ENCODE results near the gene SCART1.
"Not testable (repeated sequence)": the region's sequence is repeated elsewhere in the genome, so short reads cannot be mapped to it uniquely, and the experiment has no call there.

SCART1 gene

GRCh38 chr10:133515471-133515870 is 61.7 kb downstream of the SCART1 start:
- Histone ChIP-seq H3K9me3 (ENCODE audit: insufficient read depth, low read length) (no peaks in the 10 kb centered on the region), H3K9ac (ENCODE audit: low read length) (no peak overlapping the region), H3K36me3 (ENCODE audit: low read length) (no peaks in the 10 kb centered on the region)

GRCh38 chr10:133516057-133516456 is 62.3 kb downstream of the SCART1 start:
- no peaks in the 10 kb centered on the region for H3K36me3 ChIP-seq (ENCODE audit: low read length)
- no peaks in the 10 kb centered on the region for H3K27me3 ChIP-seq (ENCODE audit: low read length)
- no peak overlapping the region for H3K4me2 ChIP-seq (ENCODE audit: low read depth, low read length, poor library complexity, severe bottlenecking)
- H3K4me3 ChIP-seq (ENCODE audit: insufficient read depth, low read length, poor library complexity, severe bottlenecking): no peak overlapping the region
- no peaks in the 10 kb centered on the region for H3K9me3 ChIP-seq (ENCODE audit: insufficient read depth, low read length)
- no peaks in the 10 kb centered on the region for H3F3A ChIP-seq (ENCODE audit: insufficient read depth)
- H3K9ac ChIP-seq (ENCODE audit: low read length): no peak overlapping the region
- no peak overlapping the region for H2AFZ ChIP-seq (ENCODE audit: low read depth, low read length, severe bottlenecking)
- no peaks in the 10 kb centered on the region for H3K79me2 ChIP-seq (ENCODE audit: insufficient read depth, low read length)
- H3K9me2 ChIP-seq (replicated peaks; ENCODE audit: insufficient read depth, low read length): no peaks in the 10 kb centered on the region
- TF ChIP-seq EZH2phosphoT487 (conservative IDR thresholded peaks at IDR 0.05; ENCODE audit: low read length): no peak
- TF ChIP-seq, protein P1, sequence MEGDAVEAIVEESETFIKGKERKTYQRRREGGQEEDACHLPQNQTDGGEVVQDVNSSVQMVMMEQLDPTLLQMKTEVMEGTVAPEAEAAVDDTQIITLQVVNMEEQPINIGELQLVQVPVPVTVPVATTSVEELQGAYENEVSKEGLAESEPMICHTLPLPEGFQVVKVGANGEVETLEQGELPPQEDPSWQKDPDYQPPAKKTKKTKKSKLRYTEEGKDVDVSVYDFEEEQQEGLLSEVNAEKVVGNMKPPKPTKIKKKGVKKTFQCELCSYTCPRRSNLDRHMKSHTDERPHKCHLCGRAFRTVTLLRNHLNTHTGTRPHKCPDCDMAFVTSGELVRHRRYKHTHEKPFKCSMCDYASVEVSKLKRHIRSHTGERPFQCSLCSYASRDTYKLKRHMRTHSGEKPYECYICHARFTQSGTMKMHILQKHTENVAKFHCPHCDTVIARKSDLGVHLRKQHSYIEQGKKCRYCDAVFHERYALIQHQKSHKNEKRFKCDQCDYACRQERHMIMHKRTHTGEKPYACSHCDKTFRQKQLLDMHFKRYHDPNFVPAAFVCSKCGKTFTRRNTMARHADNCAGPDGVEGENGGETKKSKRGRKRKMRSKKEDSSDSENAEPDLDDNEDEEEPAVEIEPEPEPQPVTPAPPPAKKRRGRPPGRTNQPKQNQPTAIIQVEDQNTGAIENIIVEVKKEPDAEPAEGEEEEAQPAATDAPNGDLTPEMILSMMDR (IDR thresholded peaks at IDR 0.05; ENCODE audit: insufficient read depth, low read length, poor library complexity, severe bottlenecking): no peak
- H4K20me1 ChIP-seq (ENCODE audit: low read depth, low read length): no peaks in the 10 kb centered on the region
- no peak overlapping the region for H3K27ac ChIP-seq (ENCODE audit: low read depth, low read length)

More at GRCh38 chr10:133515471-133515870, 61.7 kb downstream of the SCART1 start:
- Histone ChIP-seq H3K4me3 (ENCODE audit: insufficient read depth, low read length, poor library complexity, severe bottlenecking) (no peak overlapping the region), H3F3A (ENCODE audit: insufficient read depth) (no peaks in the 10 kb centered on the region), H3K4me2 (ENCODE audit: low read depth, low read length, poor library complexity, severe bottlenecking) (no peak overlapping the region), H3K79me2 (ENCODE audit: insufficient read depth, low read length) (no peaks in the 10 kb centered on the region), H4K20me1 (ENCODE audit: low read depth, low read length) (no peaks in the 10 kb centered on the region), H2AFZ (ENCODE audit: low read depth, low read length, severe bottlenecking) (no peak overlapping the region), H3K9me2 (replicated peaks; ENCODE audit: insufficient read depth, low read length) (no peaks in the 10 kb centered on the region), H3K27me3 (ENCODE audit: low read length) (no peaks in the 10 kb centered on the region), H3K27ac (ENCODE audit: low read depth, low read length) (no peak overlapping the region)
- TF ChIP-seq EZH2phosphoT487 (conservative IDR thresholded peaks at IDR 0.05; ENCODE audit: low read length): no peak
- TF ChIP-seq, protein P1 (IDR thresholded peaks at IDR 0.05; ENCODE audit: insufficient read depth, low read length, poor library complexity, severe bottlenecking): no peak

- H3K27ac ChIP-seq (ENCODE audit: low read depth, low read length); H3F3A ChIP-seq (ENCODE audit: insufficient read depth); H3K36me3 ChIP-seq (ENCODE audit: low read length); H3K4me2 ChIP-seq (ENCODE audit: low read depth, low read length, poor library complexity, severe bottlenecking); H4K20me1 ChIP-seq (ENCODE audit: low read depth, low read length); H3K9ac ChIP-seq (ENCODE audit: low read length); H3K27me3 ChIP-seq (ENCODE audit: low read length); H2AFZ ChIP-seq (ENCODE audit: low read depth, low read length, severe bottlenecking); H3K9me3 ChIP-seq (ENCODE audit: insufficient read depth, low read length); H3K4me3 ChIP-seq (ENCODE audit: insufficient read depth, low read length, poor library complexity, severe bottlenecking); H3K9me2 ChIP-seq (replicated peaks; ENCODE audit: insufficient read depth, low read length); H3K79me2 ChIP-seq (ENCODE audit: insufficient read depth, low read length): not testable (repeated sequence)
Observed at GRCh38 chr10:133518517-133518916, 64.8 kb downstream of the SCART1 start.

Data from SU-DHL-6 (cell line).